ENCODE results near the gene IPO4.

Gene IPO4

GRCh38 chr14:24146453-24146977 lies 42.1 kb downstream of the IPO4 start, which contains the start of gene PSME2 (continued):
- TF ChIP-seq ZNF223 (tag by site-specific recombination; IDR thresholded peaks at IDR 0.05) (no peak), ZNF140 (tag by site-specific recombination; IDR thresholded peaks at IDR 0.05) (no peak), PRDM10 (tag by site-specific recombination; IDR thresholded peaks at IDR 0.05) (peak; percentile 89; the same call in 1 of the 2 replicates), ZNF114 (tag by site-specific recombination; IDR thresholded peaks at IDR 0.05) (no peak), ZNF266 (tag by site-specific recombination; IDR thresholded peaks at IDR 0.05; ENCODE audit: low read depth) (no peak), ZNF600 (tag by site-specific recombination; IDR thresholded peaks at IDR 0.05) (no peak), ZNF555 (tag by site-specific recombination; conservative IDR thresholded peaks at IDR 0.05) (no peak), ELK4 (IDR thresholded peaks at IDR 0.05; ENCODE audit: borderline replicate concordance, low read depth, low read length) (no peak), RBAK (tag by site-specific recombination; IDR thresholded peaks at IDR 0.05) (no peak), ZNF664 (tag by site-specific recombination; IDR thresholded peaks at IDR 0.05) (no peak), YY2 (tag by site-specific recombination; IDR thresholded peaks at IDR 0.05) (no peak), ZNF350 (tag by site-specific recombination; IDR thresholded peaks at IDR 0.05) (no peak), ZNF221 (tag by site-specific recombination; IDR thresholded peaks at IDR 0.05; ENCODE audit: borderline replicate concordance) (no peak), ZNF18 (tag by site-specific recombination; IDR thresholded peaks at IDR 0.05) (no peak), ZNF138 (tag by site-specific recombination; IDR thresholded peaks at IDR 0.05; ENCODE audit: borderline replicate concordance) (no peak), ZNF274 (IDR thresholded peaks at IDR 0.05; ENCODE audit: low read length) (no peak), ZNF274 (tag by site-specific recombination; IDR thresholded peaks at IDR 0.05; ENCODE audit: borderline replicate concordance) (no peak), ZNF776 (tag by site-specific recombination; IDR thresholded peaks at IDR 0.05; ENCODE audit: borderline replicate concordance) (no peak), BCL11A (tag by site-specific recombination; IDR thresholded peaks at IDR 0.05; ENCODE audit: low read depth) (no peak), ZNF610 (tag by site-specific recombination; IDR thresholded peaks at IDR 0.05; ENCODE audit: borderline replicate concordance) (no peak), ZNF202 (tag by site-specific recombination; IDR thresholded peaks at IDR 0.05; ENCODE audit: borderline replicate concordance) (no peak), ZSCAN4 (tag by site-specific recombination; IDR thresholded peaks at IDR 0.05) (no peak), ZNF341 (tag by site-specific recombination; IDR thresholded peaks at IDR 0.05; ENCODE audit: low read depth) (peak; percentile 98), AEBP2 (tag by site-specific recombination; IDR thresholded peaks at IDR 0.05; ENCODE audit: borderline replicate concordance) (no peak), ZNF155 (tag by site-specific recombination; IDR thresholded peaks at IDR 0.05) (no peak), ZNF174 (tag by site-specific recombination; IDR thresholded peaks at IDR 0.05) (no peak), ZNF677 (tag by site-specific recombination; IDR thresholded peaks at IDR 0.05) (no peak), ZNF146 (tag by site-specific recombination; IDR thresholded peaks at IDR 0.05) (no peak), ZBTB21 (tag by site-specific recombination; IDR thresholded peaks at IDR 0.05) (no peak), GLIS1 (tag by site-specific recombination; IDR thresholded peaks at IDR 0.05) (peak; percentile 63), ZNF473 (tag by site-specific recombination; IDR thresholded peaks at IDR 0.05) (no peak), ZNF701 (tag by site-specific recombination; IDR thresholded peaks at IDR 0.05) (no peak), ZNF248 (tag by site-specific recombination; IDR thresholded peaks at IDR 0.05) (no peak), ZBTB48 (tag by site-specific recombination; IDR thresholded peaks at IDR 0.05) (no peak)
